A673 (cell line): ENCODE measurements around the gene CUL1. TPM values are rescaled to one million over a fixed set of nuclear protein-coding genes. Genes with fewer than 3 reads are reported as not detected.
A peak's percentile ranks its signal among the peaks of the same experiment; 100 is the strongest.

Experiments
- BruUV-seq: library from RNA; stranded (reverse); fragments of 400-500 nt; replicated peaks from 2 replicates; lab custom pipeline; 2021; lab: Mats Ljungman, UMichigan
- CTCF ChIA-PET: fragments of 300-600 bp; sonication (Branson Sonifier 250); formaldehyde crosslinking; loops from one replicate; lab custom pipeline; 2022; ENCODE audit warnings: antibody characterized with exemption; lab: Charles Lee
- POLR2A ChIA-PET: fragments of 300-600 bp; sonication (Branson Sonifier 250); formaldehyde crosslinking; loops from one replicate; lab custom pipeline; 2022; ENCODE audit warnings: antibody characterized with exemption; ENCODE audit not compliant: low non-redundant PET; lab: Charles Lee
- DNase-seq: peaks from one replicate; pipeline ENCODE4 v3.0.0-alpha.2; 2015; ENCODE audit warnings: low spot score
- H3K27ac ChIP-seq: fragments of 200-600 bp; sonication (generic); 2 replicates; pipeline ENCODE4 v1.5.1; 2016; ENCODE audit warnings: mixed run types, low read depth, mild to moderate bottlenecking, mixed read lengths, antibody characterized with exemption, low read length; ENCODE audit not compliant: poor library complexity, severe bottlenecking
- H3K27me3 ChIP-seq: fragments of 200-600 bp; sonication (generic); replicated peaks from 2 replicates; pipeline ENCODE4 v1.6.1; 2017; ENCODE audit warnings: mixed run types, low read depth, mild to moderate bottlenecking, mixed read lengths, antibody characterized with exemption, low read length; ENCODE audit not compliant: insufficient read depth, poor library complexity
- H3K36me3 ChIP-seq: fragments of 200-600 bp; sonication (generic); 2 replicates; pipeline ENCODE4 v1.6.1; 2016; ENCODE audit warnings: mixed run types, mild to moderate bottlenecking, mixed read lengths, antibody characterized with exemption, low read length; ENCODE audit not compliant: insufficient read depth, poor library complexity, severe bottlenecking
- H3K4me1 ChIP-seq: fragments of 200-600 bp; sonication (generic); 2 replicates; pipeline ENCODE4 v1.6.1; 2017; ENCODE audit warnings: mixed run types, mild to moderate bottlenecking, mixed read lengths, antibody characterized with exemption, low read length; ENCODE audit not compliant: insufficient read depth, poor library complexity, severe bottlenecking
- H3K4me3 ChIP-seq: fragments of 200-600 bp; sonication (generic); 2 replicates; pipeline ENCODE4 v1.5.1; 2016; ENCODE audit warnings: low read depth, mixed run types, mild to moderate bottlenecking, mixed read lengths, low read length; ENCODE audit not compliant: poor library complexity, severe bottlenecking
- H3K9me3 ChIP-seq: fragments of 200-600 bp; sonication (generic); 2 replicates; pipeline ENCODE4 v1.6.1; 2016; ENCODE audit warnings: mixed run types, low read depth, mild to moderate bottlenecking, mixed read lengths, antibody characterized with exemption, low read length; ENCODE audit not compliant: poor library complexity, severe bottlenecking
- CTCF ChIP-seq: fragments of 300-800, 200-600 bp; sonication (generic); conservative IDR thresholded peaks from 2 replicates; pipeline ENCODE4 v1.5.1; 2017; ENCODE audit warnings: low read depth, mild to moderate bottlenecking, antibody characterized with exemption, low read length, moderate library complexity, mixed read lengths
- EZH2 ChIP-seq: fragments of 200-600 bp; sonication (generic); IDR thresholded peaks from 2 replicates; pipeline ENCODE4 v1.6.1; 2017; ENCODE audit warnings: borderline replicate concordance, low read depth, mild to moderate bottlenecking, mixed read lengths, antibody characterized with exemption, low read length; ENCODE audit not compliant: poor library complexity, severe bottlenecking
- intact Hi-C: fragments of 100-400 bp; cut with micrococcal nuclease; formaldehyde crosslinking; loops from one replicate; pipeline ENCODE4 v1.10.0; 2022; ENCODE audit not compliant: unreplicated experiment
- total RNA-seq: library from RNA; stranded (reverse); gene quantifications from 2 replicates; pipeline ENCODE4 v1.2.3, GENCODE V29; 2021

Gene CUL1
- total RNA-seq, 1 experiment from 2014 or later = 75.5 TPM

GRCh38 chr7:148719753-148720152 lies 21.1 kb downstream of the CUL1 start:
- intact Hi-C loops = no loop called here
- POLR2A ChIA-PET = no interaction called here
- BruUV-seq = no TSS peak
- no peak for DNase-seq
- no peak for TF ChIP-seq EZH2
- TF ChIP-seq CTCF = no peak
- Histone ChIP-seq H3K27ac (no peak overlapping the region), H3K27me3 (no peaks in the 10 kb centered on the region), H3K4me1 (peaks cover 39% of the 10 kb centered on the region), H3K4me3 (no peak overlapping the region), H3K36me3 (no peaks in the 10 kb centered on the region), H3K9me3 (no peaks in the 10 kb centered on the region)
- CTCF ChIA-PET = no interaction called here

- no peak for DNase-seq
- Histone ChIP-seq H3K27ac (peak overlapping the region; percentile 11), H3K27me3 (no peaks in the 10 kb centered on the region), H3K4me1 (peaks cover 47% of the 10 kb centered on the region), H3K4me3 (no peak overlapping the region), H3K36me3 (no peaks in the 10 kb centered on the region), H3K9me3 (no peaks in the 10 kb centered on the region)
- intact Hi-C loops = no loop called here
- ChIA-PET CTCF (no interaction called here), POLR2A (no interaction called here)
- no TSS peak for BruUV-seq
- TF ChIP-seq EZH2 (no peak), CTCF (no peak)
Measured at GRCh38 chr7:148720472-148720871, 21.8 kb downstream of the CUL1 start.

- Histone ChIP-seq H3K27me3 (no peaks in the 10 kb centered on the region), H3K4me3 (no peak overlapping the region), H3K4me1 (peaks cover 50% of the 10 kb centered on the region), H3K36me3 (no peaks in the 10 kb centered on the region), H3K9me3 (no peaks in the 10 kb centered on the region), H3K27ac (no peak overlapping the region)
- TF ChIP-seq EZH2 = no peak
- TF ChIP-seq CTCF = no peak
- no peak for DNase-seq
- CTCF ChIA-PET = no interaction called here
- intact Hi-C loops = no loop called here
- POLR2A ChIA-PET = no interaction called here
- no TSS peak for BruUV-seq
Measured at GRCh38 chr7:148721390-148721789, 22.7 kb downstream of the CUL1 start.
